ENCODE results near the gene RNF223. TPM values are rescaled to one million over a fixed set of nuclear protein-coding genes. Genes with fewer than 3 reads are reported as not detected.

RNF223 gene
- polyA plus RNA-seq, 1 donor (not counting 4 experiments of a cell fraction or from before 2014, with no cell fraction given): 0.22 TPM

DNA sequence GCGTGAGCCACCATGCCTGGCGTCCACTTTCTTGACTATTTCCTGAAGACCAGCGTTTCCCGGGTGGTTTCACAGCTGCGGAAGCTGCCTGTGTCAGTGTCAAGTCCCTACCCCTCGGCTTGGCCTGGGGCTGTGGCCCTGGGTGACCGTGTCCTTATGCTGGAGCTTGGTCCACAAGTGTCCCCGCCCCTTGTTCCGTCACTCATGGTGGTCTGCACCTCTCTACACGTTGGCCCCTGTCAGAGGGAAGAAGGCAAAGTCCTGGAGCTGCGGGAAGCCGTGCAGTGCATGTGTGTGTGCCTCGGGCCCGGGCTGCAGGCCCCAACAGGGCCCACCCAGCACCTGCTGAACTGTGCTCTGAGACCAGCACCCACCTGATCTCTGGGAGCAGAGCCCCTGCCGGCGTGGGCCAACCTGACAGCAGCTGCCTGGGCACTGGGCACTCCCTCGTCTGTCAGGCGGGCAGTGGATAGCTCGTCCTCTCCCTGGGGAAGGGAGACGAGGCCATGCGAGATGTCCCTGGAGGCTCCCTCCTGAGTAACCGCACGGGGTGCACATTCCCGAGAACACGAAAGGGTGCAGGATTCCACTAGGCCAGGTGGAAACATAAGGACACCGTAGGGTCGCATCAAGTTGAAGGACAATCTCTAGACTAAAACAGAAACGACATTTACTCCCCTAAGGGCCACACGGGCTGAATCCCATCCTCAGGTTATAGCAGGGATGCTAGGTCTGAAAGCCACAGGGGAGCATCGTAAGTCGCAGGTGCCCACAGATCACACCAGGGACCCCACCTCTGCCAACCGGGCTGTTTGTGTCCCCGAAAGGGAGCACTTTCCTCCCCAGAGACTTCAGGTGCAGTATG lies 44.1 kb upstream of the RNF223 start:
- peaks cover 5% of the 10 kb centered on the region for H3K4me1 ChIP-seq (ENCODE audit: control insufficient read depth, extremely low read depth, insufficient read depth, low read length)
- no peak overlapping the region for H3K4me2 ChIP-seq (ENCODE audit: control insufficient read depth, extremely low read depth, insufficient read depth, low read depth, low read length)
- no peaks in the 10 kb centered on the region for H3K9me1 ChIP-seq (ENCODE audit: control insufficient read depth, extremely low read depth, insufficient read depth, low read length)
- dilution Hi-C loops (cut with MboI; ENCODE audit: extremely low pct_ligation_motif_present, low sequenced_read_pairs): no loop called here
- no peak overlapping the region for H3K27ac ChIP-seq (ENCODE audit: control insufficient read depth, insufficient read depth, low read length)
- no peak overlapping the region for H2AFZ ChIP-seq (ENCODE audit: control insufficient read depth, low read length)
- peaks cover 16% of the 10 kb centered on the region for H3K79me2 ChIP-seq (ENCODE audit: control insufficient read depth, insufficient read depth, low read length)
- H4K20me1 ChIP-seq (ENCODE audit: control insufficient read depth, extremely low read depth, insufficient read depth, low read length): no peaks in the 10 kb centered on the region
- H3K4me3 ChIP-seq (ENCODE audit: control insufficient read depth in 2 of 3, extremely low read depth in 1 of 3, insufficient read depth in 2 of 3, low read depth in 1 of 3, low read length in 3 of 3): no peak overlapping the region
- H3K27me3 ChIP-seq (ENCODE audit: control insufficient read depth, extremely low read depth, insufficient read depth, low read length): peaks cover 17% of the 10 kb centered on the region
- FAIRE-seq (no peak), DNase-seq (ENCODE audit: low read depth, low spot score) (no peak)
- TF ChIP-seq, protein P1, sequence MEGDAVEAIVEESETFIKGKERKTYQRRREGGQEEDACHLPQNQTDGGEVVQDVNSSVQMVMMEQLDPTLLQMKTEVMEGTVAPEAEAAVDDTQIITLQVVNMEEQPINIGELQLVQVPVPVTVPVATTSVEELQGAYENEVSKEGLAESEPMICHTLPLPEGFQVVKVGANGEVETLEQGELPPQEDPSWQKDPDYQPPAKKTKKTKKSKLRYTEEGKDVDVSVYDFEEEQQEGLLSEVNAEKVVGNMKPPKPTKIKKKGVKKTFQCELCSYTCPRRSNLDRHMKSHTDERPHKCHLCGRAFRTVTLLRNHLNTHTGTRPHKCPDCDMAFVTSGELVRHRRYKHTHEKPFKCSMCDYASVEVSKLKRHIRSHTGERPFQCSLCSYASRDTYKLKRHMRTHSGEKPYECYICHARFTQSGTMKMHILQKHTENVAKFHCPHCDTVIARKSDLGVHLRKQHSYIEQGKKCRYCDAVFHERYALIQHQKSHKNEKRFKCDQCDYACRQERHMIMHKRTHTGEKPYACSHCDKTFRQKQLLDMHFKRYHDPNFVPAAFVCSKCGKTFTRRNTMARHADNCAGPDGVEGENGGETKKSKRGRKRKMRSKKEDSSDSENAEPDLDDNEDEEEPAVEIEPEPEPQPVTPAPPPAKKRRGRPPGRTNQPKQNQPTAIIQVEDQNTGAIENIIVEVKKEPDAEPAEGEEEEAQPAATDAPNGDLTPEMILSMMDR (optimal IDR thresholded peaks at IDR 0.05 in 1 of 3, IDR thresholded peaks at IDR 0.05 in 1 of 3, conservative IDR thresholded peaks at IDR 0.05 in 1 of 3; ENCODE audit: extremely low read depth in 1 of 3, insufficient read depth in 2 of 3, low read length in 3 of 3): no peak
- TF ChIP-seq EZH2 (IDR thresholded peaks at IDR 0.05; ENCODE audit: low read length): no peak
- no peak overlapping the region for H3K9ac ChIP-seq (ENCODE audit: control insufficient read depth, extremely low read depth, insufficient read depth, low read length)
- H3K9me3 ChIP-seq (ENCODE audit: control insufficient read depth, low read depth, low read length): no peaks in the 10 kb centered on the region
- peaks cover 3 to 4% of the 10 kb centered on the region in 2 experiments for H3K36me3 ChIP-seq (ENCODE audit: control insufficient read depth in 2 of 2, extremely low read depth in 1 of 2, insufficient read depth in 2 of 2, low read length in 2 of 2)

DNA sequence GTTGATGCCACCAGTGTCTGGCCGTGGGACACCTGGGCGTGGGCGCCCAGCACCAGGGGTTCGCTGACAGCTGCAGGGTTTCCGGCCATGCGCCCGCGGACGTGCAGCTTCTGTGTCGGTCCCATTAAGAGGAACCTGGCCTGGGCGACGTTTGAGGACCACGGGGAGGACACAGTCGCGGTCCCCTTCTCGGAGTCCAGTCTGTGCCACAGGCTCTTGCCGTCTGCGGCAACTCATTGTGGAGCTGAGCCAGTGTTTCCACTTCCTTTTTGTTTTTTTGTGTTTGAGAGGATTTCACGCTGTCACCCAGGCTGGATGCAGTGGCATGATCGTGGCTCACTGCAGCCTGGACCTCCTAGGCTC lies 43.3 kb upstream of the RNF223 start:
- Histone ChIP-seq H3K4me2 (ENCODE audit: control insufficient read depth, extremely low read depth, insufficient read depth, low read depth, low read length) (no peak overlapping the region), H3K79me2 (ENCODE audit: control insufficient read depth, insufficient read depth, low read length) (peaks cover 22% of the 10 kb centered on the region), H3K36me3 (ENCODE audit: control insufficient read depth in 2 of 2, extremely low read depth in 1 of 2, insufficient read depth in 2 of 2, low read length in 2 of 2) (peaks cover 5% of the 10 kb centered on the region in 2 experiments), H3K9ac (ENCODE audit: control insufficient read depth, extremely low read depth, insufficient read depth, low read length) (no peak overlapping the region), H3K27me3 (ENCODE audit: control insufficient read depth, extremely low read depth, insufficient read depth, low read length) (peaks cover 17% of the 10 kb centered on the region), H3K9me1 (ENCODE audit: control insufficient read depth, extremely low read depth, insufficient read depth, low read length) (no peaks in the 10 kb centered on the region), H3K9me3 (ENCODE audit: control insufficient read depth, low read depth, low read length) (no peaks in the 10 kb centered on the region), H2AFZ (ENCODE audit: control insufficient read depth, low read length) (no peak overlapping the region), H4K20me1 (ENCODE audit: control insufficient read depth, extremely low read depth, insufficient read depth, low read length) (no peaks in the 10 kb centered on the region), H3K4me3 (ENCODE audit: control insufficient read depth in 2 of 3, extremely low read depth in 1 of 3, insufficient read depth in 2 of 3, low read depth in 1 of 3, low read length in 3 of 3) (no peak overlapping the region), H3K27ac (ENCODE audit: control insufficient read depth, insufficient read depth, low read length) (no peak overlapping the region), H3K4me1 (ENCODE audit: control insufficient read depth, extremely low read depth, insufficient read depth, low read length) (peaks cover 5% of the 10 kb centered on the region)
- dilution Hi-C loops (cut with MboI; ENCODE audit: extremely low pct_ligation_motif_present, low sequenced_read_pairs): no loop called here
- FAIRE-seq (no peak), DNase-seq (ENCODE audit: low read depth, low spot score) (no peak)
- TF ChIP-seq EZH2 (IDR thresholded peaks at IDR 0.05; ENCODE audit: low read length): no peak
